Hepatocyte (in vitro differentiated cells): ENCODE data around the gene DISP2.

ENCODE experiments used
- EZH2phosphoT487 ChIP-seq: fragments of 200-600 bp; sonication (generic); IDR thresholded peaks from one replicate; pipeline ENCODE4 v1.6.1; 2018; ENCODE audit warnings: antibody characterized with exemption, mild to moderate bottlenecking, low read depth, moderate library complexity; ENCODE audit not compliant: unreplicated experiment, severe bottlenecking
- TF ChIP-seq, protein P1 (sequence below): fragments of 200-600 bp; sonication (generic); IDR thresholded peaks from 2 replicates; pipeline ENCODE4 v1.5.1; 2016; ENCODE audit warnings: antibody characterized with exemption, mild to moderate bottlenecking; ENCODE audit not compliant: poor library complexity

DNA sequence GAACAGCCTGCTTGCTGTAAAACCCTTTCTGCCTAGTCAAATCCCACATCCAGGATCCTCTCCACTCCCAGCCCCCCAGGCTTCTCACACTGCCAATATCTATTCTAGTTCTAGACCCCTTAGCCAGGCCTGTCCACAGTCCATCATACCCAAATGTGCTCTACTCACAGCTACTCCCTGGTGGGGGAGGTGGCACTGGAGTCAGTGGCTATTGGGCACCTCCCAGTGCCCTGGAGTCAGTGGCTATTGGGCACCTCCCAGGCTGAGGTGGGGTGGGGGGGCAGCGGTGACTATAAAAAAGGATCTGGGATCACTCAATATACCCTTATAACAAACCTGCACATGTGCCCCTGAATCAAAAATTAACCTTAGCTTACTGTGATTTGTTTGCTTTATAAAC, 773 bp upstream of the DISP2 start:
- TF ChIP-seq, protein P1, sequence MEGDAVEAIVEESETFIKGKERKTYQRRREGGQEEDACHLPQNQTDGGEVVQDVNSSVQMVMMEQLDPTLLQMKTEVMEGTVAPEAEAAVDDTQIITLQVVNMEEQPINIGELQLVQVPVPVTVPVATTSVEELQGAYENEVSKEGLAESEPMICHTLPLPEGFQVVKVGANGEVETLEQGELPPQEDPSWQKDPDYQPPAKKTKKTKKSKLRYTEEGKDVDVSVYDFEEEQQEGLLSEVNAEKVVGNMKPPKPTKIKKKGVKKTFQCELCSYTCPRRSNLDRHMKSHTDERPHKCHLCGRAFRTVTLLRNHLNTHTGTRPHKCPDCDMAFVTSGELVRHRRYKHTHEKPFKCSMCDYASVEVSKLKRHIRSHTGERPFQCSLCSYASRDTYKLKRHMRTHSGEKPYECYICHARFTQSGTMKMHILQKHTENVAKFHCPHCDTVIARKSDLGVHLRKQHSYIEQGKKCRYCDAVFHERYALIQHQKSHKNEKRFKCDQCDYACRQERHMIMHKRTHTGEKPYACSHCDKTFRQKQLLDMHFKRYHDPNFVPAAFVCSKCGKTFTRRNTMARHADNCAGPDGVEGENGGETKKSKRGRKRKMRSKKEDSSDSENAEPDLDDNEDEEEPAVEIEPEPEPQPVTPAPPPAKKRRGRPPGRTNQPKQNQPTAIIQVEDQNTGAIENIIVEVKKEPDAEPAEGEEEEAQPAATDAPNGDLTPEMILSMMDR, result no peak
- TF ChIP-seq EZH2phosphoT487, result no peak
